GM12878 (cell line): ENCODE measurements around the gene KDSR.
A peak's percentile ranks its signal among the peaks of the same experiment; 100 is the strongest.

Source experiments
- CREB1 ChIP-seq: IDR thresholded peaks from 2 replicates; pipeline ENCODE4 v1.6.1; 2012; ENCODE audit warnings: low read depth, mild to moderate bottlenecking, inconsistent platforms
- JUNB ChIP-seq: IDR thresholded peaks from 2 replicates; pipeline ENCODE4 v1.6.1; 2016; ENCODE audit warnings: antibody characterized with exemption, mild to moderate bottlenecking
- MXI1 ChIP-seq: fragments of 150-350 bp; IDR thresholded peaks from 2 replicates; pipeline ENCODE4 v1.6.1; 2011; ENCODE audit warnings: low read depth, mild to moderate bottlenecking, inconsistent platforms, low read length, improper control_type of control experiment
- PBX3 ChIP-seq: IDR thresholded peaks from 2 replicates; pipeline ENCODE4 v1.6.1; 2011; ENCODE audit warnings: mild to moderate bottlenecking, low read depth, low read length, moderate library complexity; ENCODE audit not compliant: insufficient replicate concordance
- PKNOX1 ChIP-seq: fragments of 450-650 bp; IDR thresholded peaks from 2 replicates; pipeline ENCODE4 v1.6.1; 2016; ENCODE audit warnings: mild to moderate bottlenecking
- POLR2A ChIP-seq: IDR thresholded peaks from 2 replicates; pipeline ENCODE4 v1.6.1; 2011; ENCODE audit warnings: low read depth, mild to moderate bottlenecking, low read length
- SUPT20H ChIP-seq: IDR thresholded peaks from 2 replicates; pipeline ENCODE4 v1.6.1; 2011; ENCODE audit warnings: low read depth, mild to moderate bottlenecking, low read length, moderate library complexity, borderline replicate concordance; ENCODE audit not compliant: control insufficient read depth

GRCh38 chr18:63302636-63303405, 64.2 kb downstream of the KDSR start:
- TF ChIP-seq MXI1: no peak
- TF ChIP-seq SUPT20H: no peak
- no peak for TF ChIP-seq CREB1
- TF ChIP-seq POLR2A: no peak
- no peak for TF ChIP-seq PBX3
- TF ChIP-seq PKNOX1: peak; percentile 44; the same call in 1 of the 2 replicates
- no peak for TF ChIP-seq JUNB
